Endothelial cell of umbilical vein (primary cell): Measurements from ENCODE around the gene AHRR.
A peak's percentile ranks its signal among the peaks of the same experiment; 100 is the strongest.

ENCODE experiments used
- EZH2 ChIP-seq: IDR thresholded peaks from 2 replicates; pipeline ENCODE4 v1.6.1; 2012; ENCODE audit warnings: borderline replicate concordance, low read depth, mild to moderate bottlenecking, moderate library complexity, low read length, inconsistent platforms; ENCODE audit not compliant: severe bottlenecking
- FOS ChIP-seq: IDR thresholded peaks from 2 replicates; pipeline ENCODE4 v1.6.1; 2011; ENCODE audit warnings: mild to moderate bottlenecking, low read length, moderate library complexity, borderline replicate concordance; ENCODE audit not compliant: insufficient read depth
- GATA2 ChIP-seq: IDR thresholded peaks from 2 replicates; pipeline ENCODE4 v1.7.0; 2011; ENCODE audit warnings: low read depth, mild to moderate bottlenecking, moderate library complexity, mixed read lengths, low read length; ENCODE audit not compliant: insufficient read length, insufficient read depth
- JUN ChIP-seq: IDR thresholded peaks from 2 replicates; pipeline ENCODE4 v1.6.1; 2011; ENCODE audit warnings: borderline replicate concordance, low read depth; ENCODE audit not compliant: insufficient read length, insufficient read depth
- MAX ChIP-seq: IDR thresholded peaks from 2 replicates; pipeline ENCODE4 v1.6.1; 2011; ENCODE audit not compliant: insufficient read depth, insufficient read length
- MYC ChIP-seq: IDR thresholded peaks from one replicate; pipeline ENCODE4 v1.6.1; 2011; ENCODE audit warnings: mild to moderate bottlenecking, low read depth, low read length
- POLR2A ChIP-seq: IDR thresholded peaks from 2 replicates; pipeline ENCODE4 v1.6.1; 2012; ENCODE audit warnings: low read depth, mild to moderate bottlenecking, control low read depth, low read length
- POLR2AphosphoS5 ChIP-seq: IDR thresholded peaks from 2 replicates; pipeline ENCODE4 v1.6.1; 2012; ENCODE audit warnings: low read depth, mild to moderate bottlenecking, control low read depth, low read length, moderate library complexity; ENCODE audit not compliant: insufficient read depth
- TF ChIP-seq, protein P1 (sequence below), 2 donors: IDR thresholded peaks; 1 replicate in 1 of 2; 2 replicates in 1 of 2; pipeline ENCODE4 v1.5.1; 2011; ENCODE audit warnings: low read length in 2 of 2, mild to moderate bottlenecking in 2 of 2, moderate library complexity in 2 of 2, control low read depth in 1 of 2, inconsistent platforms in 1 of 2, low read depth in 1 of 2; ENCODE audit not compliant: insufficient read depth in 1 of 2; ENCODE audit errors: extremely low read depth in 1 of 2

GRCh38 chr5:442335-443238 is 121.1 kb downstream of the AHRR start, which contains the start of gene EXOC3:
- TF ChIP-seq MYC (no peak), EZH2 (no peak), POLR2A (peak; percentile 84), POLR2AphosphoS5 (peak; percentile 95), MAX (peak; percentile 70), JUN (no peak), FOS (no peak), GATA2 (no peak)
- TF ChIP-seq, protein P1, sequence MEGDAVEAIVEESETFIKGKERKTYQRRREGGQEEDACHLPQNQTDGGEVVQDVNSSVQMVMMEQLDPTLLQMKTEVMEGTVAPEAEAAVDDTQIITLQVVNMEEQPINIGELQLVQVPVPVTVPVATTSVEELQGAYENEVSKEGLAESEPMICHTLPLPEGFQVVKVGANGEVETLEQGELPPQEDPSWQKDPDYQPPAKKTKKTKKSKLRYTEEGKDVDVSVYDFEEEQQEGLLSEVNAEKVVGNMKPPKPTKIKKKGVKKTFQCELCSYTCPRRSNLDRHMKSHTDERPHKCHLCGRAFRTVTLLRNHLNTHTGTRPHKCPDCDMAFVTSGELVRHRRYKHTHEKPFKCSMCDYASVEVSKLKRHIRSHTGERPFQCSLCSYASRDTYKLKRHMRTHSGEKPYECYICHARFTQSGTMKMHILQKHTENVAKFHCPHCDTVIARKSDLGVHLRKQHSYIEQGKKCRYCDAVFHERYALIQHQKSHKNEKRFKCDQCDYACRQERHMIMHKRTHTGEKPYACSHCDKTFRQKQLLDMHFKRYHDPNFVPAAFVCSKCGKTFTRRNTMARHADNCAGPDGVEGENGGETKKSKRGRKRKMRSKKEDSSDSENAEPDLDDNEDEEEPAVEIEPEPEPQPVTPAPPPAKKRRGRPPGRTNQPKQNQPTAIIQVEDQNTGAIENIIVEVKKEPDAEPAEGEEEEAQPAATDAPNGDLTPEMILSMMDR (IDR thresholded peaks at IDR 0.05; ENCODE audit: extremely low read depth in 1 of 2, insufficient read depth in 1 of 2, low read depth in 1 of 2, low read length in 2 of 2): no peak
